HG03139 (cell line): ENCODE results near the gene FOSB.

Experiments
- ATAC-seq: cut with Tn5 transposase; IDR thresholded peaks from one replicate; pipeline ENCODE4 v1.9.1; 2021; ENCODE audit not compliant: unreplicated experiment

The FOSB gene

GRCh38 chr19:45442408-45442777 is 25.4 kb upstream of the FOSB start:
- no peak for ATAC-seq

- ATAC-seq, result no peak
These were observed 24.9 kb upstream of the FOSB start for GRCh38 chr19:45442778-45443461.

GRCh38 chr19:45443462-45444317 is 24.1 kb upstream of the FOSB start:
- no peak for ATAC-seq

GRCh38 chr19:45444318-45445041 is 23.3 kb upstream of the FOSB start:
- ATAC-seq, result peak; percentile 48

GRCh38 chr19:45445139-45445538 is 22.7 kb upstream of the FOSB start:
- ATAC-seq, result no peak

GRCh38 chr19:45446295-45446694 is 21.5 kb upstream of the FOSB start:
- no peak for ATAC-seq

GRCh38 chr19:45446944-45447343 is 20.9 kb upstream of the FOSB start:
- no peak for ATAC-seq

GRCh38 chr19:45448425-45448756 is 19.4 kb upstream of the FOSB start:
- ATAC-seq, result no peak

GRCh38 chr19:45448887-45449299 is 18.9 kb upstream of the FOSB start:
- ATAC-seq, result no peak

GRCh38 chr19:45450012-45450333 is 17.8 kb upstream of the FOSB start:
- peak; percentile 11 for ATAC-seq

GRCh38 chr19:45451131-45451849 is 16.5 kb upstream of the FOSB start:
- no peak for ATAC-seq

- ATAC-seq, result no peak
These were observed 15.9 kb upstream of the FOSB start for GRCh38 chr19:45451850-45452387.

- ATAC-seq, result no peak
These were observed 11.9 kb upstream of the FOSB start for GRCh38 chr19:45455707-45456499.

- no peak for ATAC-seq
These were observed 11.3 kb upstream of the FOSB start for GRCh38 chr19:45456500-45456815.

- ATAC-seq, result no peak
These were observed 10.0 kb upstream of the FOSB start for GRCh38 chr19:45457776-45458175.

- ATAC-seq, result no peak
These were observed 6.9 kb upstream of the FOSB start for GRCh38 chr19:45460807-45461347.

GRCh38 chr19:45462174-45462573 is 5.6 kb upstream of the FOSB start:
- ATAC-seq, result no peak

- ATAC-seq, result no peak
These were observed 4.6 kb upstream of the FOSB start for GRCh38 chr19:45463241-45463640.

GRCh38 chr19:45464274-45464673 is 3.5 kb upstream of the FOSB start:
- ATAC-seq, result no peak

- ATAC-seq, result no peak
These were observed 2.8 kb upstream of the FOSB start for GRCh38 chr19:45464852-45465441.
